Left lung (tissue), 10 donors: ENCODE data around the gene TTC8. TPM values are rescaled to one million over a fixed set of nuclear protein-coding genes. Genes with fewer than 3 reads are reported as not detected.

ENCODE experiments used
- ATAC-seq: fragments of 200-7000 bp; cut with Tn5 transposase; one replicate; pipeline ENCODE4 v1.9.1; 2020; ENCODE audit warnings: moderate library complexity
- DNase-seq, 4 donors: peaks; one replicate each; pipeline ENCODE4 v3.0.0-alpha.2; 2013 to 2020
- H3K27ac ChIP-seq, 2 donors: fragments of 200-600 bp; sonication (generic) in 1 of 2; one replicate each; pipeline versions ENCODE4 v1.5.0 to v1.8.0; 2020 to 2021
- H3K27me3 ChIP-seq, 2 donors: fragments of 200-600 bp; sonication (generic) in 1 of 2; one replicate each; pipeline versions ENCODE4 v1.5.0 to v1.8.0; 2020 to 2021
- H3K36me3 ChIP-seq, 2 donors: fragments of 200-600 bp; sonication (generic) in 1 of 2; one replicate each; pipeline versions ENCODE4 v1.5.0 to v1.8.0; 2020 to 2021
- H3K4me1 ChIP-seq, 2 donors: fragments of 200-600 bp; one replicate each; pipeline ENCODE4 v1.8.0; 2021
- H3K4me3 ChIP-seq, 2 donors: fragments of 200-600 bp; sonication (generic) in 1 of 2; one replicate each; pipeline versions ENCODE4 v1.5.0 to v1.8.0; 2020 to 2021; ENCODE audit warnings: mild to moderate bottlenecking in 1 of 2
- H3K9me3 ChIP-seq, 2 donors: fragments of 200-600 bp; sonication (generic) in 1 of 2; one replicate each; pipeline versions ENCODE4 v1.5.0 to v1.8.0; 2020 to 2021
- intact Hi-C, 2 donors: fragments of 100-400 bp; cut with DNase I; formaldehyde crosslinking; loops; one replicate each; pipeline versions ENCODE4 v1.11.2 to v1.14.2; 2022
- polyA plus RNA-seq, 6 donors: library from polyadenylated mRNA; unstranded; fragments of 120-200 nt; gene quantifications; one replicate each; pipeline ENCODE4 v1.2.1, GENCODE V29; 2013; ENCODE audit not compliant: insufficient read length in 6 of 6
- total RNA-seq, 2 donors: library from RNA; stranded (reverse); fragmentation: NEBNext Ultra II Directional; extraction: Animal tissue kit (Norgen Biotek cat#: 25700); gene quantifications; one replicate each; pipeline ENCODE4 v1.2.1, GENCODE V29; 2021
- TF ChIP-seq, protein P1 (sequence below), 2 donors: fragments of 200-600 bp; sonication (generic) in 1 of 2; IDR thresholded peaks; one replicate each; pipeline versions ENCODE4 v1.5.0 to v1.8.0; 2021; ENCODE audit warnings: antibody characterized with exemption in 2 of 2
- donor health status: DM: no; HTN: yes; CAD: no.
- donor health status: DM: no; HTN: no; CAD: no.

TTC8 gene
- total and polyA plus RNA-seq, 8 donors = 17.3 to 45.9 (median 38.8) TPM

DNA sequence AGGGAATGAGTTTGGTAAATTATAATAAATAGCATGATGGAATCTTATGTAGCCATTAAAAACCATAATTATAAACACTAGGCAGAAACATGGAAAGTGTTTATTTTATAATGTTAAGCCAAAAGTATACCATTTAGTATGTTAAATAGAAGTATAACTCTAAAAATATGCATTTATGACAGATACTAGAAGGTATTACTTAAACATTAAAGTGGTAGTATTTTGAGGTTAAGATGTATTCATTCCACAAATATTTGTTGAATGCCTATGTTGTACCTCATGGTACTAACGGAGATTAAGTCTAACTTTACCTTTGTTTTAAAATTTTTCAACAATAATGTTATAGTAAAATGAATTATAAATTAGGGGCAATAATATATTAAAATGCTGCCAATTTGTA is 24.1 kb downstream of the TTC8 start:
- no peak overlapping the region for H3K27ac ChIP-seq
- intact Hi-C loops = no loop called here
- DNase-seq (no peak), ATAC-seq (no peak)
- H3K4me1 ChIP-seq = no peaks in the 10 kb centered on the region
- H3K27me3 ChIP-seq = no peaks in the 10 kb centered on the region
- H3K9me3 ChIP-seq = no peaks in the 10 kb centered on the region
- TF ChIP-seq, protein P1, sequence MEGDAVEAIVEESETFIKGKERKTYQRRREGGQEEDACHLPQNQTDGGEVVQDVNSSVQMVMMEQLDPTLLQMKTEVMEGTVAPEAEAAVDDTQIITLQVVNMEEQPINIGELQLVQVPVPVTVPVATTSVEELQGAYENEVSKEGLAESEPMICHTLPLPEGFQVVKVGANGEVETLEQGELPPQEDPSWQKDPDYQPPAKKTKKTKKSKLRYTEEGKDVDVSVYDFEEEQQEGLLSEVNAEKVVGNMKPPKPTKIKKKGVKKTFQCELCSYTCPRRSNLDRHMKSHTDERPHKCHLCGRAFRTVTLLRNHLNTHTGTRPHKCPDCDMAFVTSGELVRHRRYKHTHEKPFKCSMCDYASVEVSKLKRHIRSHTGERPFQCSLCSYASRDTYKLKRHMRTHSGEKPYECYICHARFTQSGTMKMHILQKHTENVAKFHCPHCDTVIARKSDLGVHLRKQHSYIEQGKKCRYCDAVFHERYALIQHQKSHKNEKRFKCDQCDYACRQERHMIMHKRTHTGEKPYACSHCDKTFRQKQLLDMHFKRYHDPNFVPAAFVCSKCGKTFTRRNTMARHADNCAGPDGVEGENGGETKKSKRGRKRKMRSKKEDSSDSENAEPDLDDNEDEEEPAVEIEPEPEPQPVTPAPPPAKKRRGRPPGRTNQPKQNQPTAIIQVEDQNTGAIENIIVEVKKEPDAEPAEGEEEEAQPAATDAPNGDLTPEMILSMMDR (IDR thresholded peaks at IDR 0.05) = no peak
- H3K36me3 ChIP-seq = no peaks in the 10 kb centered on the region
- no peak overlapping the region for H3K4me3 ChIP-seq

DNA sequence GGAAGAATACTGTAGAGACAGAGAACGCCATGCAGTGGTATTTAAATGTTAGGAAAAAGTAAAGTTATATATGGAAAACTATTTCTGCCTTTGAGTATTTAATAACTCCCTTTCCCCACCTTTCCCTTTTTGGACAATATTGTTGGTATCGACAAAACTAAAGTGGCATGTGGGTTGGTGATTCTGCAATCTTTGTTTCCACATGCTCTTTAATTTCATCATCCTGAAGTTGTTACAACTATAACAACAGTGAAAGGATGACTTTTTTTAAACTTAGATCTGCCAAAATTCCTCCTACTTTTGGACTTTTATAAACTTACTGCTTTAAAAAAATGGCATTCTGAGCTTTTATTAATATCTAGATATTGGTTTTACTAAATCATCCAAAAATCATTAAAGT is 25.3 kb downstream of the TTC8 start:
- intact Hi-C loops = no loop called here
- ATAC-seq (no peak), DNase-seq (no peak)
- H3K4me1 ChIP-seq = no peaks in the 10 kb centered on the region
- no peaks in the 10 kb centered on the region for H3K36me3 ChIP-seq
- no peak overlapping the region for H3K4me3 ChIP-seq
- TF ChIP-seq, protein P1 (IDR thresholded peaks at IDR 0.05) = no peak
- H3K9me3 ChIP-seq = no peaks in the 10 kb centered on the region
- H3K27ac ChIP-seq = no peak overlapping the region
- no peaks in the 10 kb centered on the region for H3K27me3 ChIP-seq

DNA sequence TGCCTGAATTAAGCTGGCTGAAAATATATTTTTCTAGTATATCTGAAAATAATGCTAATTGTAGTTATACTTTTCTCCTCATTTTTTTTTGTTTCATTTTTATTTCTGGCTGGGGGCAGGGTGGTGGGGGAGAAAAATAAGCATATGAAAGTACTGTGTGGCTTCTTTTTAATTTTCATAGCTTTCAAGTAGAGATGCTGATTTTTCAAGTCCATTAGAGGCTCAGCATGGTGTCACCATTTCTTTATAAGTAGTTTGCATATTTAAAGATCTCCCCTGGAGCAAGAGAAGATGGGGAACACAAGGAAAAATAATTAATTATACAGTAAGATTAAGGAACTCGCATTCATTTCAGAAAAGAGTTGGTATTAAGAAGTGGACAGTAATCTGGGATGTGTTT is 27.1 kb downstream of the TTC8 start:
- Histone ChIP-seq H3K4me1 (no peaks in the 10 kb centered on the region), H3K36me3 (no peaks in the 10 kb centered on the region), H3K27ac (no peak overlapping the region), H3K9me3 (no peaks in the 10 kb centered on the region), H3K4me3 (no peak overlapping the region), H3K27me3 (no peaks in the 10 kb centered on the region)
- intact Hi-C loops = no loop called here
- no peak for ATAC-seq
- DNase-seq = no peak
- TF ChIP-seq, protein P1 (IDR thresholded peaks at IDR 0.05) = no peak

DNA sequence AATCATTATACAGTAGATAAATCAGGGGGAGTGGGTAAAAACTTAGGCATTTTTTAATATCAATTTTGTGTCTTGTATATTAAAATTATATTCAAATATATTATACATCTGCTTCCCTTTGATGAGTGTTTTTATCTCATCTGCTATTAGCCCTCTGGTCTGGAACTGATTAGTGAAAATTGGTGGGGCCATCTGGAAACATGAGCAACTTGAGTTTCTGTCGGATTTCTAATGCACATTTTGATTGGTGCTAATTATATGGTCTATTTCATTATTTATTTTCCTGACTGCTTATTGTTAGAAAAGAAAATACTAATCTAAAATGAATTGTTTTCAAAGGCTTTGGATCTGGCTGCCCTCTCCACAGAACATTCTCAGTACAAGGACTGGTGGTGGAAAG is 28.2 kb downstream of the TTC8 start:
- H3K27me3 ChIP-seq = no peaks in the 10 kb centered on the region
- no peaks in the 10 kb centered on the region for H3K9me3 ChIP-seq
- TF ChIP-seq, protein P1 (IDR thresholded peaks at IDR 0.05) = no peak
- H3K36me3 ChIP-seq = no peaks in the 10 kb centered on the region
- H3K27ac ChIP-seq = no peak overlapping the region
- H3K4me1 ChIP-seq = no peaks in the 10 kb centered on the region
- H3K4me3 ChIP-seq = no peak overlapping the region
- ATAC-seq (no peak), DNase-seq (no peak)
- intact Hi-C loops = no loop called here

DNA sequence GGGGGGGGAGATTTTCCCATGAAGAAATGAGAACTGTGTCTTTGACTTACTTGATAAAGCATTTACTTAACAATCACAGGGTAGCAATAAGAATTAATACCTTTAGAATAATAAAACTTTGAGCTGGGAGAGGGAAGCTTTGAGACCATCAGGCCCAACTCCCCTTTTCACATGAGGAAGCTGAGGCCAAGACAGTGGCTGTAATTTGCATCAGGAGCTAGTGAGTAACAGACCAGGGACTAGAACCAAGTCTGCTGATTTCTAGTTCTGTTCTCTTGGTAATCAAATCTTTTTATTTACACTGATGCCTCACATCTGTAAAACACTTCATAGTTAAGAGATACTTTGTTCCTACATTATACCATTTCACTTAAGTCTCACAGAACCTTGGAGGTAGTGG is 28.7 kb downstream of the TTC8 start:
- intact Hi-C loops = no loop called here
- Histone ChIP-seq H3K4me3 (no peak overlapping the region), H3K36me3 (no peaks in the 10 kb centered on the region), H3K27ac (no peak overlapping the region), H3K9me3 (no peaks in the 10 kb centered on the region), H3K27me3 (no peaks in the 10 kb centered on the region), H3K4me1 (no peaks in the 10 kb centered on the region)
- ATAC-seq = no peak
- TF ChIP-seq, protein P1 (IDR thresholded peaks at IDR 0.05) = no peak
- DNase-seq = no peak
